Fibroblast of lung (primary cell): Measurements from ENCODE around the gene RAB3A. TPM values are rescaled to one million over a fixed set of nuclear protein-coding genes. Genes with fewer than 3 reads are reported as not detected.

ENCODE experiments used
- DNase-seq, 2 donors: peaks; one replicate each; pipeline versions ENCODE4 v3.0.0 to v3.0.0-alpha.2; 2010; ENCODE audit warnings: low read depth in 2 of 2
- H2AFZ ChIP-seq: 2 replicates; pipeline ENCODE4 v1.5.1; 2012; ENCODE audit warnings: low read length, control low read depth, inconsistent platforms
- H3K27ac ChIP-seq: 2 replicates; pipeline ENCODE4 v1.5.1; 2011; ENCODE audit warnings: low read length, control low read depth; ENCODE audit not compliant: insufficient read depth
- H3K27me3 ChIP-seq: 2 replicates; pipeline ENCODE4 v1.5.1; 2011; ENCODE audit warnings: mild to moderate bottlenecking, low read length; ENCODE audit not compliant: control insufficient read depth, insufficient read depth
- H3K36me3 ChIP-seq: 2 replicates; pipeline ENCODE4 v1.5.1; 2011; ENCODE audit warnings: low read length; ENCODE audit not compliant: control insufficient read depth, insufficient read depth
- H3K4me1 ChIP-seq: 2 replicates; pipeline ENCODE4 v1.5.1; 2011; ENCODE audit warnings: low read length; ENCODE audit not compliant: control insufficient read depth, insufficient read depth; ENCODE audit errors: extremely low read depth
- H3K4me2 ChIP-seq: 2 replicates; pipeline ENCODE4 v1.5.1; 2011; ENCODE audit warnings: low read length, control low read depth; ENCODE audit not compliant: insufficient read depth; ENCODE audit errors: extremely low read depth
- H3K4me3 ChIP-seq, 4 experiments: fragments of 200-600 bp in 1 of 4; sonication (generic) in 1 of 4; replicated peaks in 1 of 4; 2 replicates each; pipeline ENCODE4 v1.5.1; 2011 to 2016; ENCODE audit warnings: low read length in 4 of 4, low read depth in 3 of 4, mild to moderate bottlenecking in 3 of 4, control low read depth in 2 of 4, inconsistent platforms in 1 of 4, mixed read lengths in 1 of 4; ENCODE audit not compliant: insufficient read depth in 1 of 4; ENCODE audit errors: control extremely low read depth in 1 of 4
- H3K79me2 ChIP-seq: 2 replicates; pipeline ENCODE4 v1.5.1; 2012; ENCODE audit warnings: mild to moderate bottlenecking, low read length, inconsistent platforms; ENCODE audit not compliant: control insufficient read depth, insufficient read depth
- H3K9ac ChIP-seq: 2 replicates; pipeline ENCODE4 v1.5.1; 2011; ENCODE audit warnings: mild to moderate bottlenecking, low read length, control low read depth; ENCODE audit not compliant: insufficient read depth
- H3K9me3 ChIP-seq: 2 replicates; pipeline ENCODE4 v1.5.1; 2012; ENCODE audit warnings: low read depth, low read length; ENCODE audit not compliant: control insufficient read depth, insufficient read depth
- H4K20me1 ChIP-seq: 2 replicates; pipeline ENCODE4 v1.5.1; 2011; ENCODE audit warnings: low read length; ENCODE audit not compliant: control insufficient read depth, insufficient read depth; ENCODE audit errors: extremely low read depth
- CTCF ChIP-seq, 2 donors: IDR thresholded peaks in 1 of 2; conservative IDR thresholded peaks in 1 of 2; 1 replicate in 1 of 2; 2 replicates in 1 of 2; pipeline ENCODE4 v1.5.1; 2011 to 2012; ENCODE audit warnings: low read length in 2 of 2, control low read depth in 1 of 2, inconsistent platforms in 1 of 2, low read depth in 1 of 2, mild to moderate bottlenecking in 1 of 2
- EZH2 ChIP-seq: IDR thresholded peaks from 2 replicates; pipeline ENCODE4 v1.5.1; 2012; ENCODE audit warnings: low read length, control low read depth, mild to moderate bottlenecking; ENCODE audit errors: missing control alignments
- polyA plus RNA-seq, 2 donors: library from polyadenylated mRNA; depleted of rRNA in 1 of 2; stranded (reverse) in 1 of 2; unstranded in 1 of 2; fragments of >200 nt; gene quantifications; 2 replicates each; pipeline ENCODE4 v1.2.1, GENCODE V29; 2011 to 2012; ENCODE audit warnings: missing spikeins in 1 of 2
- total RNA-seq: library from RNA; depleted of rRNA; stranded (reverse); fragments of >200 nt; gene quantifications from 2 replicates; pipeline ENCODE4 v1.2.1, GENCODE V29; 2014

The RAB3A gene
- total and polyA plus RNA-seq, 2 donors (not counting 1 experiment from before 2014, with no cell fraction given) = 2.0 to 3.6 TPM

- no peak for DNase-seq
- peaks cover 5% of the 10 kb centered on the region for H3K36me3 ChIP-seq
- H3K4me1 ChIP-seq = peaks cover 11% of the 10 kb centered on the region
- H3K27ac ChIP-seq = no peak overlapping the region
- H3K79me2 ChIP-seq = peaks cover 11% of the 10 kb centered on the region
- H3K27me3 ChIP-seq = no peaks in the 10 kb centered on the region
- no peak overlapping the region for H3K4me3 ChIP-seq
- TF ChIP-seq EZH2 (no peak), CTCF (conservative IDR thresholded peaks at IDR 0.05 in 1 of 2, IDR thresholded peaks at IDR 0.05 in 1 of 2; ENCODE audit: low read depth in 1 of 2, low read length in 2 of 2) (no peak)
- H3K4me2 ChIP-seq = no peak overlapping the region
- H4K20me1 ChIP-seq = no peaks in the 10 kb centered on the region
- H2AFZ ChIP-seq = no peak overlapping the region
- no peaks in the 10 kb centered on the region for H3K9me3 ChIP-seq
- H3K9ac ChIP-seq = no peak overlapping the region
These were observed 54.3 kb downstream of the RAB3A start for GRCh38 chr19:18149596-18149975.

GRCh38 chr19:18147396-18147795, 56.4 kb downstream of the RAB3A start:
- peaks cover 8% of the 10 kb centered on the region for H3K36me3 ChIP-seq
- H3K9ac ChIP-seq = no peak overlapping the region
- no peaks in the 10 kb centered on the region for H3K9me3 ChIP-seq
- no peak overlapping the region for H3K4me3 ChIP-seq
- no peaks in the 10 kb centered on the region for H3K79me2 ChIP-seq
- H2AFZ ChIP-seq = no peak overlapping the region
- no peak for DNase-seq
- no peak for TF ChIP-seq CTCF (conservative IDR thresholded peaks at IDR 0.05 in 1 of 2, IDR thresholded peaks at IDR 0.05 in 1 of 2; ENCODE audit: low read depth in 1 of 2, low read length in 2 of 2)
- TF ChIP-seq EZH2 = no peak
- peaks cover 7% of the 10 kb centered on the region for H3K4me1 ChIP-seq
- H4K20me1 ChIP-seq = no peaks in the 10 kb centered on the region
- no peak overlapping the region for H3K27ac ChIP-seq
- no peak overlapping the region for H3K4me2 ChIP-seq
- no peaks in the 10 kb centered on the region for H3K27me3 ChIP-seq

Other genes with a start within 250 kb of the RAB3A start
- gene KCNN1, start 236.9 kb downstream of the RAB3A start, total RNA-seq = under 0.01 TPM in 2 replicates
- not detected in 2 replicates for gene KCNN1, start 236.9 kb downstream of the RAB3A start, polyA plus RNA-seq
- gene ARRDC2, start 195.9 kb downstream of the RAB3A start, total RNA-seq = 3.9 and 9.1 TPM in 2 replicates
- 2.1 and 3.0 TPM in 2 replicates for gene ARRDC2, start 195.9 kb downstream of the RAB3A start, polyA plus RNA-seq
- under 0.01 and 0.50 TPM in 2 replicates for gene IL12RB1, start 117.1 kb downstream of the RAB3A start, total RNA-seq
- 0.06 and 0.75 TPM in 2 replicates for gene IL12RB1, start 117.1 kb downstream of the RAB3A start, polyA plus RNA-seq
- gene MAST3, start 106.3 kb downstream of the RAB3A start, total RNA-seq = 2.3 and 4.1 TPM in 2 replicates
- gene MAST3, start 106.3 kb downstream of the RAB3A start, polyA plus RNA-seq = 2.0 and 2.3 TPM in 2 replicates
- 10.1 and 11.3 TPM in 2 replicates for gene PIK3R2, start 50.9 kb downstream of the RAB3A start, total RNA-seq
- 18.4 and 29.5 TPM in 2 replicates for gene PIK3R2, start 50.9 kb downstream of the RAB3A start, polyA plus RNA-seq
- 3.1 and 8.8 TPM in 2 replicates for gene IFI30, start 30.2 kb downstream of the RAB3A start, total RNA-seq
- 15.8 and 50.9 TPM in 2 replicates for gene IFI30, start 30.2 kb downstream of the RAB3A start, polyA plus RNA-seq
- 4.1 and 4.6 TPM in 2 replicates for gene MPV17L2, start 10.8 kb downstream of the RAB3A start, total RNA-seq
- gene MPV17L2, start 10.8 kb downstream of the RAB3A start, polyA plus RNA-seq = 9.4 and 16.7 TPM in 2 replicates
- 1.3 and 2.0 TPM in 2 replicates for gene PDE4C, start 22.4 kb upstream of the RAB3A start, total RNA-seq
- 0.09 and 0.35 TPM in 2 replicates for gene PDE4C, start 22.4 kb upstream of the RAB3A start, polyA plus RNA-seq
- 0.51 and 0.83 TPM in 2 replicates for gene IQCN, start 70.4 kb upstream of the RAB3A start, total RNA-seq
- gene IQCN, start 70.4 kb upstream of the RAB3A start, polyA plus RNA-seq = 0.27 and 0.79 TPM in 2 replicates
- 149 and 166 TPM in 2 replicates for gene JUND, start 77.6 kb upstream of the RAB3A start, total RNA-seq
- 47.6 and 65.8 TPM in 2 replicates for gene JUND, start 77.6 kb upstream of the RAB3A start, polyA plus RNA-seq
- 70.9 and 124 TPM in 2 replicates for gene LSM4, start 119.0 kb upstream of the RAB3A start, total RNA-seq
- 50.9 and 97.2 TPM in 2 replicates for gene LSM4, start 119.0 kb upstream of the RAB3A start, polyA plus RNA-seq
- 63.9 and 78.8 TPM in 2 replicates for gene PGPEP1, start 136.6 kb upstream of the RAB3A start, total RNA-seq
- 17.0 and 25.4 TPM in 2 replicates for gene PGPEP1, start 136.6 kb upstream of the RAB3A start, polyA plus RNA-seq
- gene GDF15, start 182.1 kb upstream of the RAB3A start, total RNA-seq = 140 and 210 TPM in 2 replicates
- gene GDF15, start 182.1 kb upstream of the RAB3A start, polyA plus RNA-seq = 8.6 and 24.3 TPM in 2 replicates
- 1.2 and 4.6 TPM in 2 replicates for gene LRRC25, start 193.6 kb upstream of the RAB3A start, total RNA-seq
- gene LRRC25, start 193.6 kb upstream of the RAB3A start, polyA plus RNA-seq = 0.10 and 0.25 TPM in 2 replicates
- 58.6 and 76.5 TPM in 2 replicates for gene SSBP4, start 215.4 kb upstream of the RAB3A start, total RNA-seq
- 12.8 and 16.5 TPM in 2 replicates for gene SSBP4, start 215.4 kb upstream of the RAB3A start, polyA plus RNA-seq
- gene ISYNA1, start 234.1 kb upstream of the RAB3A start, total RNA-seq = 25.6 and 37.8 TPM in 2 replicates
- 8.3 and 10.3 TPM in 2 replicates for gene ISYNA1, start 234.1 kb upstream of the RAB3A start, polyA plus RNA-seq